DOHH2 (cell line): ENCODE data around the gene CAPS.

Source experiments
- EZH2phosphoT487 ChIP-seq: fragments of 200-600 bp; sonication (generic); IDR thresholded peaks from 2 replicates; pipeline ENCODE4 v1.6.1; 2017; ENCODE audit warnings: borderline replicate concordance, mild to moderate bottlenecking, antibody characterized with exemption, low read length, moderate library complexity, mixed read lengths
- TF ChIP-seq, protein P1 (sequence below): fragments of 200-600 bp; sonication (generic); IDR thresholded peaks from one replicate; pipeline ENCODE4 v1.5.1; 2014; ENCODE audit warnings: antibody characterized with exemption, mild to moderate bottlenecking, low read depth, low read length; ENCODE audit not compliant: poor library complexity, severe bottlenecking

DNA sequence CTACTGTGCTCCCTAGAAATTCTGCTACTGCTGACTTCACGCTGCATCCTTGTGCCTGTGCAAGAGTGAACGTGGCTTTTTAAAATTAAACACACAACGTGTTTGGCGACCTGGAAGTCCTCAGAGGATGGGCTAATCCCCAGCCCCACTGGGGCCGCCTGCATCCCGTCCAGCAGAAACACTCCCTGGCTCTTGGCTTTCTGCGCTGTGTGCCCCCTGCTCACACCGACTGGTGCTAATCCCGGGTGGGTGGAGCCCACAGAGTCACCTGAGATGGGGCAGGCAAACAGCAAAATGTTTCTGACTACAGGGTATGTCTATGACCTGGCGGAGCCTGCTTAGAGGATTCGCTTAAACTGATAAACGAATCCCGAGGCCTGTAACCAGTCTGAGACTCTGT lies 15.1 kb downstream of the CAPS start:
- TF ChIP-seq, protein P1, sequence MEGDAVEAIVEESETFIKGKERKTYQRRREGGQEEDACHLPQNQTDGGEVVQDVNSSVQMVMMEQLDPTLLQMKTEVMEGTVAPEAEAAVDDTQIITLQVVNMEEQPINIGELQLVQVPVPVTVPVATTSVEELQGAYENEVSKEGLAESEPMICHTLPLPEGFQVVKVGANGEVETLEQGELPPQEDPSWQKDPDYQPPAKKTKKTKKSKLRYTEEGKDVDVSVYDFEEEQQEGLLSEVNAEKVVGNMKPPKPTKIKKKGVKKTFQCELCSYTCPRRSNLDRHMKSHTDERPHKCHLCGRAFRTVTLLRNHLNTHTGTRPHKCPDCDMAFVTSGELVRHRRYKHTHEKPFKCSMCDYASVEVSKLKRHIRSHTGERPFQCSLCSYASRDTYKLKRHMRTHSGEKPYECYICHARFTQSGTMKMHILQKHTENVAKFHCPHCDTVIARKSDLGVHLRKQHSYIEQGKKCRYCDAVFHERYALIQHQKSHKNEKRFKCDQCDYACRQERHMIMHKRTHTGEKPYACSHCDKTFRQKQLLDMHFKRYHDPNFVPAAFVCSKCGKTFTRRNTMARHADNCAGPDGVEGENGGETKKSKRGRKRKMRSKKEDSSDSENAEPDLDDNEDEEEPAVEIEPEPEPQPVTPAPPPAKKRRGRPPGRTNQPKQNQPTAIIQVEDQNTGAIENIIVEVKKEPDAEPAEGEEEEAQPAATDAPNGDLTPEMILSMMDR, result no peak
- no peak for TF ChIP-seq EZH2phosphoT487
